DMS53 treated with DMSO at 0.1 percent for 48 hours (cell line): ENCODE results near the gene LYRM7.
"Not testable (repeated sequence)": the region's sequence is repeated elsewhere in the genome, so short reads cannot be mapped to it uniquely, and the experiment has no call there.

Experiments
- DNase-seq: peaks from one replicate; lab custom pipeline; 2025; ENCODE audit not compliant: unreplicated experiment; lab: John Stamatoyannopoulos, UW

LYRM7 gene

GRCh38 chr5:131170540-131171275 is at the start of gene LYRM7:
Gene LYRM7 (plus strand): TSS chr5:131170944. CDS start chr5:131171021, 77 bp downstream.
- DNase-seq, result peak; percentile 99

- DNase-seq, result not testable (repeated sequence)
Observed at GRCh38 chr5:131127244-131127643, 43.5 kb upstream of the LYRM7 start.

- no peak for DNase-seq
Observed at GRCh38 chr5:131129306-131129705, 41.4 kb upstream of the LYRM7 start.

- not testable (repeated sequence) for DNase-seq
Observed at GRCh38 chr5:131133091-131133490, 37.7 kb upstream of the LYRM7 start.

- not testable (repeated sequence) for DNase-seq
Observed at GRCh38 chr5:131138406-131138805, 32.3 kb upstream of the LYRM7 start.

GRCh38 chr5:131139321-131139720 is 31.4 kb upstream of the LYRM7 start:
- no peak for DNase-seq

GRCh38 chr5:131142970-131143617 is 27.6 kb upstream of the LYRM7 start:
- no peak for DNase-seq

DNA sequence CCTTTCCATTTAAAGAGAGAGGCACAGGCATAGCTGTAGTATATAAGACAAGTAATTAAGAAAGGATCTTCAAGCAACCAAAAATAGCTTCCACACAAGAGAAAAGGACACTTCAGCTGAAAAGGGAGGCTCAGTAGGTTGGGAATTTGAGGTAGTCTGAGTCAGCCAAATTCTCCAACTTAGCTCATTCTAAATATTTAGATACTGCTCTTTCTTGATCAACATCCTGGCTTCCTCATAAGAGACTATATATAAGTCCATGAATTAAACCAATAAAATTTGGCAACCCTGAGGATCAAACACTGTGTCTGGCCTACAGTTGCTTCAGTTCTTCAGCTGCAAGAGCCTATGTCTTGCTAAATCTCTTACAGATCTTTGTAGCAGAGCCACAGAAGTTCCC is 23.5 kb upstream of the LYRM7 start:
- no peak for DNase-seq

- no peak for DNase-seq
Observed at GRCh38 chr5:131148835-131149234, 21.9 kb upstream of the LYRM7 start.

- DNase-seq, result no peak
Observed at GRCh38 chr5:131150408-131150807, 20.3 kb upstream of the LYRM7 start.

- no peak for DNase-seq
Observed at GRCh38 chr5:131151216-131151615, 19.5 kb upstream of the LYRM7 start.

DNA sequence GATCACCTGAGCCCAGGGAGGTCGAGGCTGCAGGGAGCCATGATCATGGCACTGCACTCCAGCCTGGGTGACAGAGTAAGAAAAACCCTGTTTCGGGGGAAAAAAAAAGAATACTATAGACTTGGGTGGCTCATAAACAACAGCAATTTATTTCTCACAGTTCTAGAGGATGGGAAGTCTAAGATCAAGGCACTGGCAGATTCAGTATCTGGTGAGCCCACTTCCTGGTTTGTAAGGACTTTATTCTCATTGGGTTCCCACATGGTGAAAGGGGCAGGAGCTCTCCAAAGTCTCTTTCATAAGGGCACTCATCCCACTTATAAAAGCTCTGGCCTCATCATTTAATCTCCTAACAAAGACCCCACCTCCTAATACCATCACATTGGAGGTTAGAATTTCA is 14.4 kb upstream of the LYRM7 start:
- no peak for DNase-seq

DNA sequence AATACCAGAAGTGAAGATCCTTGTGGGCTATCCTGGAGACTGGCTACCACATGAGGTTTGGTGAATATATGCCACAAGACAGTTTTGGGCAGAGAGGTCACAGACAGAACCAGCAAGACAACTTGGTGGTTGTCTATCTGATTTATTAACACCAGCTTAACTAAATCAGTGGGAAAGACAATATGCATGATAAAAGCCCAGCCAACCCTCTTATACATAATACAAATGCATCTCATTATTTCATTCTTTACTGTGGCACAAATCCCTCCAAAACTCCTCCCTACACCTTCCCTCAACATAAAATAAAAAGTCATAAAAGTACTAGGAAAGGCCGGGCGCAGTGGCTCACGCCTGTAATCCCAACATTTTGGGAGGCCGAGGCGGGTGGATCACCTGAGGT is 13.8 kb upstream of the LYRM7 start:
- no peak for DNase-seq

DNA sequence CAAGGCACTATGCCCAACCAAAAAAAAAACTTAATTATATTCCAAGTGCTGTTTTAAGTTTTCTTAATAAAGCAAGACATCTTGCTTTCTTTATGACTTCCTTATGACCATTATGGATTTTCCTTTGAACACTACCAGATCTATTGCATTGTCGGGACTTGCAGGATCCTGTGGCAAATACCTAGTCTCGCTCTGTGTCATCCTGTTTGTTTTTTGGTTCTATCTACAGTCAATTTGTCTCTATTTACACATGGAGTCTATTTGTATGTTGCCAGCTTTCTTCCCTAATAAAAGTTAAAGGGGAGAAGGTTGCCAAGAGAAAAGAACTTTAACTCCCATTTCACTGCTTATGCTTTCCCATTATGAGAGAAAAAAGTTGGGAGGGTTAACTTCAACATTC is 10.6 kb upstream of the LYRM7 start:
- no peak for DNase-seq

DNA sequence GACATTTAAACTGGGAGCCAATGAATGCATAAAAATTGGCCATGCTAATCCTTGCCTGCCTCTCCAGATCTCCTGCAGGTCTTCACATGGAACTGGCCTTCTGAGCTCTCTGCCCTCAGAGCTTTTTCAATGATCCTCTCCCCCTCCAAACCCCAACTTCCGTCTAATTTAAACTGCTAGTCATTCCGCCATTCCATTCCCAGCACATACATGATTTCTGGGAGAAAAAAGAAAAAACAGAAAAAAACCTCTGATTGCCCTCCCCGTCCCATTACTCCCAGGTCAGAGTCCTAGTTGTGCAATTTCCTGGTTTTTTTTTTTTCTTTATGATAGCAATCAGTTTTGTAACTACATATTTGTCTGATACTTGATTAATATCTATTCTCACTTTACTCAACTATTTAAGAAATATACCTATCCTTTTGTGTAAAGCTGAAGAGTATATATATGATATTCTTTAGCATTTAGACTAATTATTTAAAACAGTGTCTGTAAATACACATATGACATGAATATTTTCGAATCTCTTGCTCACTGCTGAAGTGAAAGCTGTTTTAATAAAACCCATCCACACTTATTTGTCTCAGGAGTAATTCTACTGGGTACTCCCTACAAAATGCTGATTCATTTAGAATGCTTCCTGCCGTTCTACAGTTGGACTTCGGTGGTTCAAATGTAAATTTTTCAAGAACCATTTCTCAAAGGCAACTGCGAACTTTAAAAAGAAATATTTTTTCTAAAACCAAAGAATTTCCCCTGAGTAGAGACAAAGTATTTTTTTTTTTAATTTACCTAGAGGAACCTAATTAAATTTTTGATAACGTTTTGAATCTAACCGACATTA is 7.2 kb upstream of the LYRM7 start:
- peak; percentile 25 for DNase-seq

GRCh38 chr5:131164191-131165118 is 6.3 kb upstream of the LYRM7 start:
- DNase-seq, result peak; percentile 38

DNA sequence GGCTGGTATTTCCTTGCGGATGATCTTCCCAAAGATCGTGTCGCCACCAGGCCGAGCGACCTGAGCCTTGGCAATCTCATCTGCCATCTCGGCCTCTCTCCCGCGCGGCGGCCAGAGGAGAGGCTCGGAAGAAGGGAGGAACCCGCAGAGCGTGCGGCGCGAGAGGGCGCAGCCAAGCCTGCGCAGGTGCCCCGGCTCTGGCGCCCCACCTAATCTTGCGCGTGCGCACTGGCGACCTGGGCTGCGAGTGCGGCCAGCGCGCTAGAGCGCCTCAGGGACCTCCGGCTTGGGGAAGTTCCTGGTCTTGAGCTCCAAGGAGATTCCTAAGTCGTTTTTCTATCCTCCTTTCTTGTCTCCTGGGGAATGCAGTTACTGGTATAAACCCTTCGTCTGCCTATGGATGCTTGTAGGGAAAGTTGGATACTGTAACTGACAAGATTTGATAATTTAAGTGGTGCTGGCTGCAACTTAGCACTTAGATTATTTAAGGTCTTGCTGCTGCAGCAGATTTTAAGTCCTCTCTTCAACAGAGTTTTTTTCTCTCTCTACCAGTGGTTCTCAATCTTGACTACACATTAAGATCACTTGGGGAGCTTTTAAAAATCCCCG is 5.5 kb upstream of the LYRM7 start, which contains the start of gene HINT1:
HINT1 (minus strand) TSS at position 138 of the 609 bp plus-strand sequence; CDS start at position 87, 51 bp downstream.
- DNase-seq, result peak; percentile 77

DNA sequence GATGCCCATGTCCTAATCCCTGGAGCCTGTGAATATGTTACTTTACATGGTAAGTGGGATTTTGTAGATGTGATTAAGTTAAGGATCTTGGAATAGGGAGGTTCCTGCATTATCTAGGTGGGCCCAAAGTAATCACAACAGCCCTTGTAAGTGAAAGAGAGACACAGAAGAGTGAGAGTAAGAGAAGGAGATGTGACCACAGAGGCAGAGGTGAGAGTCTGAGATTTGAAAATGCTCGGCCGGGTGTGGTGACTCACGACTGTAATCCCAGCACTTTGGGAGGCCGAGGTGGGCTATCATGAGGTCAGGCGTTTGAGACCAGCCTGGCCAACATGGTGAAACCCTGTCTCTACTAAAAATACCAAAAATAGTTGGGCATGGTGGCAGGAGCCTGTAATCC is 3.1 kb upstream of the LYRM7 start:
- no peak for DNase-seq

GRCh38 chr5:131169810-131170539 is 769 bp upstream of the LYRM7 start:
- no peak for DNase-seq
